Fibroblast of skin of abdomen (primary cell): ENCODE results near the gene PCIF1.

Source experiments
- DNase-seq: peaks from one replicate; pipeline ENCODE4 v3.0.0-alpha.2; 2013

PCIF1 gene

DNA sequence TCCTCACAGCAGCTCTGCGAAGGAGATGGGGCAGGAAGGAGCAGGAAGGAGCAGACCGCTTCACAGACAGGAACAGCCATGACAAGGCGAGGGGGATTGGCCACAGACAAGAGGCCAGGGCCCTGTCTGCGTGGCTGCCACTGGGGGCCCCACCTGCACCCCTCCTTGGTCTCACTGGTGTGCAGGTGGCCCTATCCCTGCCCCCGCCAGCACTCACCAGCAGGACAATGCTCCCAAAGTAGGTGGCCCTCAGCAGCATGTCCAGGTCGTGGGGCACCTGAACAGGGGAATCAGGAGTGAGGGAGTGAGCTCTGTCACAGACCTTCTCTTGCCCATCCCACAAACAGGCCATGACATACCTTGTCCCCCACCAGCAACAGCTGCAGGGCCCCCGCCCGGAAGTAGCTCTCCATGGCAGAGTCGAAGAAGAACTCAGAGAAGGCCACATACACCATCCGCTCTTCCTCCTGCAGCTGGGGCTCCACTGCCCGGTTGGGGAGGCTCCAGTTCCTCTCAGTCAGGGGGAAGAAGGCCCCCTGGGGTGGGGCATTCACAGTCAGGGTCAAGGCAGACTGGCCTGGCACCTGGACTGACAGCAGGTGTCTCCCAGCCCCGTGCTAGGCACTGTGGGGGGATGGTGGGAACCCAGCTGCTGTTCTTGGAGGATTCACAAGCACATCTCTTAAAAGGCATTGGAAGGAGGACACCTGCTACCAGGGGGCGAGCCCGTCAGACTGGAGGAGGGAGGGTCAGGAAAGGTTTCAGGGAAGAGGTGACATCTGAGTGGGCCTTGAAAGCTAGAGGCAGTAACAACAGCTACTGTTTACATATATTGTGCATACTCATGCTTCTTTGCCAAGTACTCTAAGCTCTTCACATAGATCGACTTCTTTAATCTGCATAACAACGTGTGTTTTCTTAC lies 29.6 kb upstream of the PCIF1 start:
- DNase-seq: no peak

DNA sequence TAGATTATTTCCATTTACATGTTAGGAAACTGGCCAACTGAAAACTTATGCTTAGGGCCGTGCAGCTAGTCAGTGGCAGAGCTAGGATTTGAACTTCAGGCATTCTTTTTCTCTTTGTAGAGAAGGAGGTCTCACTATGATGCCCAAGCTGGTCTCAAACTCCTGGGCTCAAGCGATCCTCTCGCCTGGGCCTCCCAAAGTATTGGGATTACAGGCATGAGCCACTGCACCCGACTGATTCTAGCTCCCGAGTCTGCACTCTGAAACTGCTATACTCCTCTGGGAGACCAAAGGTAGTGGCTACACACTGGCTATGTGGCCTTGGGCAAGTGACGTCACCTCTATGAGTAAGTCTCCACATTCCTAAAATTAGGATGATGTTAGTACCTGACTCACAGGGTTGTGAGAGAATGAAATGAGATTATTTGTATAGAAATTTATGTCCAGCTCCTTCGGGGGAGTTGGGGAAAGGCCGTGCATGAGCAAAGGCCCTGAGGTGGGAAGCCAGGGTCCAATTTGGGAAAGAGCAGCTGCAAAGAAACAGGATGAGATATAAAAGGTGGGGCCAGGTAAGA lies 28.9 kb upstream of the PCIF1 start:
- DNase-seq: peak; percentile 42

DNA sequence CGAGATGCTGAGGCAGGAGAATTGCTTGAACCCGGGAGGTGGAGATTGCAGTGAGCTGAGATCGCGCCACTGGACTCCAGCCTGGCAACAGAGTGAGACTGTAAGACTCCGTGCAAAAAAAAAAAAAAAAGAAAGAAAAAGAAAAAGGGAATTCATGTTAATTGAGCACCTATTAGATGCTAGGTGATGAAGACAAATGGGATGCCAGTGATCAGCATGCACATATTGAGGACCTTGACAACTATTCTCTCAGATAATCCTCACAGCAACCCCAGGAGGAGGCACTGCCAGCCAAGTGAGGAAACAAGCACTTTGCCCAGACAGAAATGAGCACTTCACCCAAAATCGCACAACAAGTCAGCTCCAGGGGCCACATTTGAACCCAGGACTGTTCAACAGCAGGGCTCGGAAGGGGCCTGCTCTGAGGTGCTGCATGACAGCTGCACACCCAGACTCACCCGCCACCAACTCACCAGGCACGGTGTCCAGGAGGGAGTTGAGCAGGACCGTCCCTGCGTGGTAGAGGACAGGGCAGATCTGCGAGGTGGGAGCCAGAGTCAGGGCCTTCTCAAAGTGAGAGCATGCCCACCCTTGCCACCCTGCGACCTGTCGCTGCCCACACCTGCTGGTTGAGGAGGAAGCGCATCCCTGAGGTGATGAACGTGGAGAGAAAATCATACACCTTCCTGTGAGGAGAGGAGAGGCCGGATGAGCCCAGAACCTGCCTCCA lies 27.1 kb upstream of the PCIF1 start:
- DNase-seq: no peak

DNA sequence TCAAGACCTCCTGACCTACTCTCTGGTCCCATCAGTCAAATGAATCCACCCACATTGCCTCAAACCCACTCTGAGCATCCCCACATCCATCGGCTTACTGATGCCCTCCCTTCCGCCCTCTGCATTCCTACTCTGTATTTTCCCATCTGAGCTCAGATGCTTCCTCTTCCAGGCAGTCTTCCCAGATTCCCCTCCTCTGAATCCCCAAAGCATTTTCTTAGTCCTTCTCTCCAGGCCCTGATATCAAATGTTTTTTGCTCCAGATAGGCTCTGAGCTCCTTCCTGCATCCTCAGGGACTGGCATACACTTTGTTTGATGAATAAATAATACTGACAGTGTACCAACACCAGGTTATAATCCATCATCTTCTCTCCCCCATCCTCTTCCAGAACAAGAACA lies 26.4 kb upstream of the PCIF1 start:
- no peak for DNase-seq

DNA sequence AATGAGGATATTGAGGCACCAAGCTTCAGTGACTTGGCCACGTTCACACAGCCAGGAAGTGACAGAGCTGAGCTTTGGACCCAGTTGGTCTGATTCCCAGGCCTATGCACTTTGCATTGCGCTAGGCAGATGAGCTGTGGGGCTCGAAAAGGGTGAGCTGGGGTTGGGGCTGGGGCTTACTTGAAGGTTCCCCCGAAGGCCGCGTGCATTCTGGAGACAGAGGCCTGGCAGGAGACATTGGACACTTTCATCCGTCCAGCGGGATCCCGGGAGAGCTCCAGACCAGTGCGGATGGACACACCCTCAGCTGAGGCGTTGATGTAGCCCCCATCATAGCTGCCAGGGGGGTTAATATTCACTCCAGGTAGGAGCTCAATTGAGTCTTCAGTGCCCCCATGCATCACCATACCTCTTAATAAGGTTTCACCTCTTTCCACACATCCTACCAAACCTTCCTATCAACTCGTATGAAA lies 25.1 kb upstream of the PCIF1 start:
- DNase-seq: no peak

DNA sequence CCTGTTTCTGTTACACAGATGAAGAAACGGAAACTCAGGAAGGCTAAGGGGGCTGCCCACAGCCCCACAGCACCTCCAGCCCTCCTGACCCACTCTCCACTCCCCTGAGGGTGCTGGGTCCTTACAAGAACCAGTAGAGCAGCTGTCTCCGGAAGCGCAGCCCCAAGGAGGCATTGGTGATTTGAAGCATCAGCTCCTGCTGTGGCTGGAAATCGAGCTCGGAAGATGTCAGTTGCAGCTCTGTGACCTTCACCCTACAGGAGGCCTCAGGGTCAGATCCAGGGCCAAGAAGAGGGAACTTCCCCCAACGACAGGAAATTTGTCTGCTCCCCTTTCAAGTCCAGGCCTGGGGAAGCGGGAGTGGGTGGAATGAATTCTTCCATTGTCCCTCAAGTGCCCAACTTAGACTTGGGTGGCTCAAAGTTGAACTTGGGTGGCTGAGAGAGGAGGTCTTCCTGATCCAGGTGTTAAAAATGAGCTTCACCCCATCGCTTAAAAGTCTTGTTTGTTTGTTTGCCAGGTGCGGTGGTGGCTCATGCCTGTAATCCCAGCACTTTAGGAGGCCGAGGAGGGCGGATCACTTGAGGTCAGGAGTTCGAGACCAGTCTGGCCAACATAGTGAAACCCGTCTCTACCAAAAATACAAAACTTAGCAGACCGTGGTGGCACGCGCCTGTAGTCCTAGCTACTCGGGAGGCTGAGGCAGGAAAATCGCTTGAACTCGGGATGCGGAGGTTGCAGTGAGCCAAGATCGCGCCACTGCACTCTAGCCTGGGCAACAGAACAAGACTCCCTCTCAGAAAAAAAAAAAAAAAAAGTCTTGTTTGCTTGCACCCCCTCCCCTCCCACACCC lies 24.4 kb upstream of the PCIF1 start:
- DNase-seq: no peak

DNA sequence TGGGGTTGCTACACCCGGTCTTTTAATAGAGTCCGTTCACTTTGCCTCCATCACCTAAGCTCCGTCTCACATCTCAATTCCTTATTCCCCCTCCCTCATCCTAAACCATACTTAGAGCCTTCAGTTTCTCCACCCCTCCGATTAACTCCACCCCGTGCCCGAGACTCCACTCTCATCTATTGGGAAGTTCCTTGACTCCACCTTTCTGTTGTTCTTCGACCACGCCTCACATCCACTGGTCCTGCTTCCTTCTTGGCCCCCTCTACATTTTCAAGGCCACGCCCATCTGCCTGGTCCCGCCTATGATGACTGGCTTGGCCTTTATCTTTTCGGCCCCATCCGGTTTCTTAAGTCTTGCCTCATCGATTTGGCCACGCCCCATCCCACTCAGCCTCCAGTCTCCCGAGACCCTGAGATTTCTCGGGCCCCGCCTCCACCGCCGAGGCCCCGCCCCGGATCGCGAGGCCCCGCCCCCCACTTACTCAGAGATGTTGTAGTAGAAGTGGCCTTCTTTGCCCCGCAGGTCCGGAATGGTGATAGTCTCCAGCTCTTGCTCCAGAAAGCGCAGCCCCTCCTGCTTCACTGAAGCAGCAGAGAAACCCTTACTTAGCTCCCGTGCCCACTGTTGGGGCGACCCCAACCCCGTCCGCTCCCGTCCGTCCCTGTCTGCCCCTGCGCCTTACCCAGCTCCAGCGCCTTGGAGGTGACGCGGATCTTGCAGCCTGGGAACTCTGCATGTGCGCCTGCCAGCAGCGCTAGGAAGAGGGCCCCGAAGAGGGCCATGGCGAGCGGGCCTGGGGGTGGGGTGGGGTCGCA lies 23.6 kb upstream of the PCIF1 start:
- DNase-seq: peak; percentile 100

DNA sequence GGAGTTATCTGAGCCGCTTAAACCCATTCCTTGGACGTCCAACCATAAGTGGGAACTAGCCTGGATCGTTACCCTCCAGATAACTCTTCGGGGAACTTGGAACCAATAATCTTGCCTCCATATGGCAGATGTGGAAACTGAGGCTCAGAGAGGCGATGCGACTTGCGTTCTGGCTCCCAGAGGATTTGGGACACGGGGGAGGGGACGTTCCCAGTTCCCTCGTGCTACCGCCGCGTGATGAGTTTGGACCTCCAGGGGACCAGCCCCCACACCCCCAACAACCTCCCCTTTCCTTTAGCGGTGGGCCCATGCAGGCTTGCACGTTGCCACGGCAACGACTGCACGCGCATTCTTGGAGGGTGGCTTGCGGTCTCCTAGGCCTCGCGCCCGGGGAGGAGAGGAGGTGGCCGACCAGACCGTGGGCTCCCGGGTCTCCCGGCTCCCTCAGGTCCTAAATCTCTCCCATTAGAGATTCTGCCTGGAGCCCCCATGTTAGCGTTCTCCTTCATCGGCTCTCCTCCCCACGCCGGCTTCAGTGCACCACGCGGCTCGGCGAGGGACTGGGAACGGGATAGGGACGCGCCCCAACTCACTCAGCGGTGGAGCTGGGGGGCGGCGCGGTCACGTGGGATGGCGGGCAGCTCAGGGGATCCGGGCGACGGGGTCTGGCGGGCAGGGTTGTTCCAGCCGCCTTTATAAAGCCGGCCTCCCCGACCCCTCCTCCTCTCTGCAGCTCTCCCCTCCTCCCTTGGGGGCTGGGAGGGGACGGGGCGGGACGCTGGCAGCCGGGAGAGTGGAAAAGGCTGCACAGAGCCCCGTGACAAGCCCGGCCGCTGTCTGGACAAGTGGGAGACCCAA lies 22.8 kb upstream of the PCIF1 start, which contains the start of gene PLTP:
Gene PLTP (minus strand): TSS at position 670 of the 858 bp plus-strand sequence. CDS start 703 bp downstream, outside the sequence.
- DNase-seq: peak; percentile 85

DNA sequence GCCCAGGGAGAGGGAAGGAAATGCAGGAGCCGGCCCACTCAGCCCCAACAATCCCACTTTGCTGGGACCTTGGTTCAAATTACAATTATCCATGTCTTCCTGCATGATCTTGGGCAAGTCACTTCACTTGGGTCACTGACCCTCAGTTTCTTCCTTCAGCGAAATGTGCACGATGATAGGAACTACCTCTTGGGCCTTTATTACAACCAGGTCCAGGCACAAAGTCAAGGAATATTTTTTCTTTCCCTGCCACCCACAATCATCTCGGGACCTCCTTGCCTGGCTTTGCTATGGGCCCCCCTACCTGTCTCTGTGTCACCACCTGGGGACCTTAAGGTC lies 22.2 kb upstream of the PCIF1 start:
- no peak for DNase-seq

DNA sequence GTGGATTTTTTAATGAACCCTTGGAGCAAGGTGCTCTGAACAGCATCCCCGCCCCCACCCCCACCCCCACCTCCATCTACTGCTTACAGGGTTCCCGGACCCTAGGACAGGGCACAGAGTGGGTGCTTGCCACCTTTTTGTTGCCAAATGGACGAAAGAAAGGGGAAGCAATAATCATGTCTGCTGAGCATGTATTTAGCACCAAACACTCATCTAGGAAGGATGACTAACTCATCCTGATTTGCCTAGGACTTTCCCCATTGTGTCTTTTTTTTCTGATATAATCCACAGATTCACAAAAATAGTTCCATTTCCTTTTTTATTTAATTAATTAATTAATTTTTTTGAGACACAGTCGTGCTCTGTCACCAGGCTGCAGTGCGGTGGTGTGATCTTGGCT lies 21.4 kb upstream of the PCIF1 start:
- no peak for DNase-seq

DNA sequence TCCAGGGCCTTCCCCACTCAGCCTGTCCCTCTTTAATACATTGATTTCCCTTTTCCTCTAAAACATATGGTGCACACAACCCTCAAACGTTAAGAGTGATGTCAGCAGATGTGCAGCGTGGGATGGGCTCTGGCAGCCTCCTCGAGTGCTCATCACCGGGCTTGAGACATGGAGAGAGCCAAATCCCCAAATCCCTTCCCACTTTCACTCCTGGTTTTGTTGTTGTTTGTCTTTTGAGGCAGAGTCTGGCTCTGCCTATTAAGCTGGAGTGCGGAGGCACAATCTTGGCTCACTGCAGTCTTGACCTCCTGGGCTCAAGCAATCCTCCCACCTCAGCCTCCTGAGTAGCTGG lies 16.7 kb upstream of the PCIF1 start:
- DNase-seq: peak; percentile 42

DNA sequence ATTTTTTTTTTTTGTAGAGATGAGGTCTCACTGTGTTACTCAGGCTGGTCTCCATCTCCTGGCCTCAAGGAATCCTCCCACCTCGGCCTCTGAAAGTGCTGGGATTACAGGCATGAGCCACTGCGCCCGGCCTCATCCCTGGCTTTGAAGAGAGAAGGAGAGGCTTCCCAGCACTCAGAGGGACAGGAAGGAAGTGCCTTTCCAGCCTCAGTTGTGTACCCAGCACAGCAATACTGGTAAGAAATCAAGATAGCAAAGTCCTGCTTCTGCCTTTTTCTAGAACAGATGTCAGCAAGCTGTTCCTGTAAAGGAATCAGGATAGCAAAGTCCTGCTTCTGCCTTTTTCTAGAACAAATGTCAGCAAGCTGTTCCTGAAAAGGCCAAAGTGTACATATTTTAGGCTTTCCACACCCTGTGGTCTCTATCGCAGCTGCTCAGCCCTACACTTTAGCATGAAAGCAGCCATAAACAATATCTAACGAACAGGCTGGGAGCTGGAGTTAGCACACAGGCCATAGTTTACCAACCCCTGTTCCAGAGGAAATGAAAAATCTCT lies 16.2 kb upstream of the PCIF1 start:
- peak; percentile 27 for DNase-seq

DNA sequence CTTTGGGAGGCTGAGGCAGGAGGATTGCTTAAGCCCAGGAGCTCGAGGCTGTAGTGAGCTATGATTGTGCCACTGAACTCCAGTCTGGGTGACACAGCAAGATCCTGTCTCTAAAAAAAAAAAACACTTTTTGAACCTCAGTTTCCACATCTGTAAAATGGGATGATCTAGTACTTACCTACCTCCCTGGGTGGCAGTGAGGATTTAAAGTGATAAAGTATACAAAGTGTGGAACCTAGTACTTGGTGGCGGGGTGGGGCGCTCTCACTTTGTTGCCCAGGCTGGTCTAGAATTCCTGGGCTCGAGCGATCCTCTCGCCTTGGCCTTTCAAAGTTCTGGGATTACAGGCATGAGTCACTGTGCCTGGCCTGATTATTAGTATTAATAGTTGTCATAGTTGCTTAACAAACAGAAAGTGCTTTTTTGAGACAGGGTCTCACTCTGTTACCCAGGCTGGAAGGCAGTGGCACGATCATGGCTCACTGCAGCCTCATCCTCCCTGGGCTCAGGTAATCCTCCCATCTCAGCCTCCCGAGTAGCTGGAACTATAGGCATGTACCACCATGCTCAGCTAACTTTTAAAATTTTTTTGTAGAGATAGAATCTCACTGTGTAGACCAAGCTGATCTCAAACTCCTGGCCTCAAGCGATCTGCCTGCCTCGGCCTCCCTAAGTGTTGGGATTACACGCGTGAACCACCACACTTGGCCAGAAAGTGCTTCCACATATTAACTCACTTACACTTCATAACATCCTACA lies 15.5 kb upstream of the PCIF1 start:
- no peak for DNase-seq

DNA sequence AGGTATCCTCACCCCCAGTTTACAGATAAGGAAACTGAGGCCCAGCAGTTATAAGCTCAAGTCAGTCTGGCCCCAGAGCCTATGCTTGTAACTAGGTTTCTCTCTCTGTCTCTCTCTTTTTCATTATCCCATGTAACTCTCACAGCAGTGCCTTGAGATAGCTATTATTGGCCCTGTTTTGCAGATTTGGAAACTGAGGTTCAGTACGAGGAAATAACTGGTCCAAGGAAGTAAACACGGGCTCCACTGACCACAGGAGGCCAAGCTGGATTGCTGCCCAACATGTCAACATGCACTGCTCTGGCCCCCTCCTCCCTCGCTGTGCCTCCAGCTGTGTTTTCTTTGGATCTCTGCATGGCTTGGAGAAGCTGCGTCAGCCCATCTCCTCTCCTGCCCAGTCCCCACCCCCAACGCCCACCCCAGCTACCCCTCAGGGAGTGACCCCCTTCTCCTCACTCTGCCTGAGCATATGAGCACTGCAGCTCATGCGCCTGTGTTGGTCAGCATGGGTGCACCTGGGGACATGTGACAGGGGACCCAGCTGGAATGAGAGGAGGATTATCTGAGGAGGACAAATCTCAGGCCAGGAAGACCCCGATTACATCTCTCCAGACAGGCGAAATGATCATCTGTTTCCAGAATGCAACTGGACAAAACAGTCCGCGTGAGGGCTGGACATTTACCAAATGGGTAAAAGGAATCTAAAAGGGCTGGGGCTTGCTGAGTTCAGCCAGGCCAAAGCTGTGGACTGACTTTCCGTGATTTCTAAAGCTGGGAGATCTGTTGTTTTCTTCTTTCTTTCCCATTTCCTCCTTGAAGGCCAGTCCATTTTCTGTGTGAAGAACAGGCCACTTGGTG lies 14.7 kb upstream of the PCIF1 start:
- DNase-seq: peak; percentile 54

DNA sequence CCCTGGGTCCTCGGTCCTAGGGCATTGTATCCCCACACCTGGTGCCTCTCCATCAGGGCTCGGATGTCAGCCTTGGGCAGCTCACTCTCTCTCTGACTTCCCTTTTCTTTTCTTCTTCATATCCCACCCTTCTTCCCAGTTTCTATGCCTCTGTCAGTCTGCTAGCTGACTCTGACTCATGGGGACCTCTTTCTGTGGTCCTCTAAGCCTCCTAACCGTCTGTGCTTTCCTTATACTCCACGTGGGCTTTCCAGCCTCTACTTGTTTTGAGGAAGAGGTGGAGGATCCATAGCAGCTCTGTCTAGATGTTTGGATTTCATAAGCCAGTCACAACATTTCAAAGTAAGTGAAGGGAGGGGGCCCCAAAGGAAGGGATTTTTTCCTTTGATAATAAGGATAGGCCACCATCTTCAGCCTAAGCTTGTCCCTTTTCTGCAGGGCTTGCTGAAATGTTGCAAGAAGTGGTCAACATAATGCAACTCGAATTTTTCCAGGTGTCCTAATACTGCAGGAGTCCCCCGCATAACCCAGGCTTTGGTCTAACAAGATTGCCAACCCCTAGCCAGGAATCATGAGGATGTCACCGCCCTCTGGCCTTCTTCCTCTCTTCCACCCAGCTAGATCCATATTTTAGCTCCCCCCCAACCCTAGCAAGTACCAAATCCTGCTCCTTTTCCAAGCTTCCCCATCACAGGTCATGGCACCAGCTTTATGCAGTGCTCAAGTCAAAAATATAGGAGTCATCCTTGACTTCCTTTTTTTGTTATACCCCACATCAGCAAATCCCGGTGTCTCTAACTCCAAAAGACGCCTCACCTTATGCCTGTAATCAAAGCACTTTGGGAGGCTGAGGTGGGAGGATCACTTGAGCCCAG lies 13.8 kb upstream of the PCIF1 start:
- DNase-seq: no peak

DNA sequence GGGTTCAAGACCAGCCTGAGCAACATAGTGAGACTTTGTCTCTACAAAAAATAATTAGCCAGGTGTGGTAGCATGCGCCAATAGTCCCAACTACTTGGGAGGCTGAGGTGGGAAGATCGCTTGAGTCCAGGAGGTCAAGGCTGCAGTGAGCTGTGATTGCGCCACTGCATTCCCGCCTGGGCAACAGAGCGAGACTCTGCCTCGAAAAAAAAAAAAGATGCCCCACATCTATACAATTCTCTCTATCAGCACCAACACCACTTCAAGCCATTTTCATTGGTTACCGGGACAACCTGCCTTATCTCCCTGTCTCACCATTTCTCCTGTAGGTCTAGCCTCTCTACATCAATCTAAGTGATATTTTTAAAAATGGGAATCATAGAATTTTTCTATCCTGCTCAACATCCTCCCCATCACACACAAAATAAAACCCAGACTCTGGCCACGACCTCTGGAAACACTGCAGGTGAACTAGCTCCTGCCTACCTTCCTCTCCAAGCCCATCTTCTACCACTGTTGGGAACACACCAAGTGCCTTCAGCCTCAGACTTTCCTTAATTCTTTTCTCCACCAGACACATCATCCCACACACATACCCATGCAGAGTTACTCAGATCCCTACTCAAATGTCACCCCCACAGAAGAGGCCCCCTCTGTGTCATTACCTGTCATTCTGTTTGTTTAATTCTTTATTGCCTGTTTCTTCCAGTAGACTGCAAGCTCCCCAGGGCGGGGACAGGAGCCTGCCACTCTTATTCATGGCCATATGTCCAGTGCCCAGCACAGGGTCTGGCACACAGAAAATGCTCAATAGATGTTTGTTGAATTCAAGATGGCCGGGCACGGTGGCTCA lies 12.9 kb upstream of the PCIF1 start:
- DNase-seq: no peak
